H54 (cell line): ENCODE measurements around the gene ATP1B3.
"Not testable (repeated sequence)": the region's sequence is repeated elsewhere in the genome, so short reads cannot be mapped to it uniquely, and the experiment has no call there.

ENCODE experiments used
- DNase-seq: peaks from one replicate; pipeline ENCODE4 v3.0.0; 2011; ENCODE audit warnings: low spot score, mixed read lengths; ENCODE audit not compliant: insufficient read length
- FAIRE-seq: peaks from 3 replicates; lab custom pipeline; 2011; peaks lifted over from hg19 to GRCh38; lab: Jason Lieb, UNC
- POLR2A ChIP-seq: IDR thresholded peaks from 2 replicates; pipeline ENCODE4 v1.6.1; 2011; ENCODE audit warnings: low read depth, mild to moderate bottlenecking, low read length

The ATP1B3 gene

DNA sequence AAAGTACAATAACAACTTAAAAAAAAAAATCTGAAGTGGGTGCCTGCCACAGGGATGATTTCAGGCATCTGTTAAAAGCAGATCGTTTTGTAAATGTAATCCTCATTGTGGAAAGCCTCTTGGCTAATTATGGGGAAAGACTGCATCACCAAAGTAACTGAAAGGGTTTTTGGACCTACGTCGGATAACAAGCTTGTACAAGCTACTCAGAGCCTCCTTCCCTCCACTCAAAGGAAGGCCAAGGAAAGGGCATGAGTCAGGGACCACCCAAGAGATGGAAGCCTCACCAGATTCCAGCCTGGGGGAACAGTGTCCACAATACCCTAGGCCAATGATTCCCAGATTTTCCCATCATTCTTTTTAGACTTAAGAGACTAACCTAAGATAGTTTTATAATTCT, 84.3 kb downstream of the ATP1B3 start:
- DNase-seq (no peak), FAIRE-seq (no peak)
- no peak for TF ChIP-seq POLR2A

GRCh38 chr3:141963301-141963700, 86.9 kb downstream of the ATP1B3 start:
- no peak for TF ChIP-seq POLR2A
- FAIRE-seq, result no peak
- DNase-seq, result no peak

DNA sequence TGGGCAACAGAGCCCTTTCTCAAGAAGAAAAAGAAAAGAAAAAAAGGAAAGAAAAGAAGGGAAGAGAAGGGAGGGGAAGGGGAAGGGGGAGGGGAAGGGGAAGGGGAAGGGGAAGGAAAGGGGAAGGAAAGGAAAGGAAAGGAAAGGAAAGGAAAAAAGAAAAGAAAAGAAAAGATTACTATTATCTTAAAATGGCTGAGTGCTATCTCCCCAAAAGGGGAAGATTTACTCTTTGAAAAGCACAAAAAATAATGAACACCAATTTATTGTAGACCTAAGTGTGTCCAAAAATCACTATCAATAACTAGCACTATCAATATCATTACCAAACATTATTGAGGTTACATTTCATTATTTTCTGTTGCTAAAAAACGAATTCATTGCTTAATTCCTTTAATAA, 89.0 kb downstream of the ATP1B3 start:
- FAIRE-seq (no peak), DNase-seq (no peak)
- no peak for TF ChIP-seq POLR2A

DNA sequence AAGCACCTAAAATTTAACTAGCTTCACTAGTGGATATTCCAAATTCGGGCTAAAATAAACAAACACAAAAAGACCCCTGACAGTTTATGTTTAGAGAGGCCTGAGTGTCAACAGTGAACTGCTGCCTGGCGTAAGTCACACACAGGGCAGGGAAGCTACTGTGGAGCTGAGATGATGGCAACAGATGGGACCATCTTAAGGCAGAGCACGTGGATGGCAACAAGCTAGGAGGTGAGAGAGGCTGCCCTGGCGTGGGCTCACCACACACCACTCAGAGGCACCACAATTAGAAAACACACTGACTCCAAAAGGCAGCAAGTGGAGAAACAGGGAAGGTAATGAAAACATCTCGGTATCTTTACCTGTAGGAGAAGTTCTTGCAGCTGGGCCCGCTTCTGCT, 93.3 kb downstream of the ATP1B3 start:
- TF ChIP-seq POLR2A, result no peak
- DNase-seq, result no peak
- no peak for FAIRE-seq

- FAIRE-seq (peak; percentile 36), DNase-seq (no peak)
- no peak for TF ChIP-seq POLR2A
Observed at GRCh38 chr3:141971571-141971970, 95.1 kb downstream of the ATP1B3 start.

DNA sequence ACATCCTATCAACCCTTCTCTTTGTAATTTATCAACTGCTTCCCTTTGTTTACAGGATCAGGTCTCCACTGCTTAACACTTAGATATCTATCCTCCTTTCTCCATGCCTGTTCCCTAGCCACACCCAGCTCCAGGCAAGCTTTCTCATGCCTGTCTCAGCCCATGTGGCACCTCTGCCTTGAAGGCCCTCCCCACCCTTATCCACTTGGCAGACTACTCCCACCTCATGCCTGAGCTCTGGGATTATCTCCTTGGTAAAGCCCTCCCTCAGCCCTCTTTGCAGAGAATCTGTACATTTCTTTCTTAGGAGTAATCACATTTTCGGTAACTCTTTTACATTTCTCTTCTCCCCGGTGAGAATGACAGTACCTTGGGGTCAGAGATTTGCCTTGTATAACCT, 96.0 kb downstream of the ATP1B3 start:
- DNase-seq (no peak), FAIRE-seq (no peak)
- TF ChIP-seq POLR2A, result no peak

GRCh38 chr3:141974777-141975176, 98.3 kb downstream of the ATP1B3 start:
- not testable (repeated sequence) for FAIRE-seq, DNase-seq
